ENCODE data around the gene DIP2B.
"Not testable (repeated sequence)": the region's sequence is repeated elsewhere in the genome, so short reads cannot be mapped to it uniquely, and the experiment has no call there.

DIP2B gene, protein sequence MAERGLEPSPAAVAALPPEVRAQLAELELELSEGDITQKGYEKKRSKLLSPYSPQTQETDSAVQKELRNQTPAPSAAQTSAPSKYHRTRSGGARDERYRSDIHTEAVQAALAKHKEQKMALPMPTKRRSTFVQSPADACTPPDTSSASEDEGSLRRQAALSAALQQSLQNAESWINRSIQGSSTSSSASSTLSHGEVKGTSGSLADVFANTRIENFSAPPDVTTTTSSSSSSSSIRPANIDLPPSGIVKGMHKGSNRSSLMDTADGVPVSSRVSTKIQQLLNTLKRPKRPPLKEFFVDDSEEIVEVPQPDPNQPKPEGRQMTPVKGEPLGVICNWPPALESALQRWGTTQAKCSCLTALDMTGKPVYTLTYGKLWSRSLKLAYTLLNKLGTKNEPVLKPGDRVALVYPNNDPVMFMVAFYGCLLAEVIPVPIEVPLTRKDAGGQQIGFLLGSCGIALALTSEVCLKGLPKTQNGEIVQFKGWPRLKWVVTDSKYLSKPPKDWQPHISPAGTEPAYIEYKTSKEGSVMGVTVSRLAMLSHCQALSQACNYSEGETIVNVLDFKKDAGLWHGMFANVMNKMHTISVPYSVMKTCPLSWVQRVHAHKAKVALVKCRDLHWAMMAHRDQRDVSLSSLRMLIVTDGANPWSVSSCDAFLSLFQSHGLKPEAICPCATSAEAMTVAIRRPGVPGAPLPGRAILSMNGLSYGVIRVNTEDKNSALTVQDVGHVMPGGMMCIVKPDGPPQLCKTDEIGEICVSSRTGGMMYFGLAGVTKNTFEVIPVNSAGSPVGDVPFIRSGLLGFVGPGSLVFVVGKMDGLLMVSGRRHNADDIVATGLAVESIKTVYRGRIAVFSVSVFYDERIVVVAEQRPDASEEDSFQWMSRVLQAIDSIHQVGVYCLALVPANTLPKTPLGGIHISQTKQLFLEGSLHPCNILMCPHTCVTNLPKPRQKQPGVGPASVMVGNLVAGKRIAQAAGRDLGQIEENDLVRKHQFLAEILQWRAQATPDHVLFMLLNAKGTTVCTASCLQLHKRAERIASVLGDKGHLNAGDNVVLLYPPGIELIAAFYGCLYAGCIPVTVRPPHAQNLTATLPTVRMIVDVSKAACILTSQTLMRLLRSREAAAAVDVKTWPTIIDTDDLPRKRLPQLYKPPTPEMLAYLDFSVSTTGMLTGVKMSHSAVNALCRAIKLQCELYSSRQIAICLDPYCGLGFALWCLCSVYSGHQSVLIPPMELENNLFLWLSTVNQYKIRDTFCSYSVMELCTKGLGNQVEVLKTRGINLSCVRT (N-terminal part only)

DNA sequence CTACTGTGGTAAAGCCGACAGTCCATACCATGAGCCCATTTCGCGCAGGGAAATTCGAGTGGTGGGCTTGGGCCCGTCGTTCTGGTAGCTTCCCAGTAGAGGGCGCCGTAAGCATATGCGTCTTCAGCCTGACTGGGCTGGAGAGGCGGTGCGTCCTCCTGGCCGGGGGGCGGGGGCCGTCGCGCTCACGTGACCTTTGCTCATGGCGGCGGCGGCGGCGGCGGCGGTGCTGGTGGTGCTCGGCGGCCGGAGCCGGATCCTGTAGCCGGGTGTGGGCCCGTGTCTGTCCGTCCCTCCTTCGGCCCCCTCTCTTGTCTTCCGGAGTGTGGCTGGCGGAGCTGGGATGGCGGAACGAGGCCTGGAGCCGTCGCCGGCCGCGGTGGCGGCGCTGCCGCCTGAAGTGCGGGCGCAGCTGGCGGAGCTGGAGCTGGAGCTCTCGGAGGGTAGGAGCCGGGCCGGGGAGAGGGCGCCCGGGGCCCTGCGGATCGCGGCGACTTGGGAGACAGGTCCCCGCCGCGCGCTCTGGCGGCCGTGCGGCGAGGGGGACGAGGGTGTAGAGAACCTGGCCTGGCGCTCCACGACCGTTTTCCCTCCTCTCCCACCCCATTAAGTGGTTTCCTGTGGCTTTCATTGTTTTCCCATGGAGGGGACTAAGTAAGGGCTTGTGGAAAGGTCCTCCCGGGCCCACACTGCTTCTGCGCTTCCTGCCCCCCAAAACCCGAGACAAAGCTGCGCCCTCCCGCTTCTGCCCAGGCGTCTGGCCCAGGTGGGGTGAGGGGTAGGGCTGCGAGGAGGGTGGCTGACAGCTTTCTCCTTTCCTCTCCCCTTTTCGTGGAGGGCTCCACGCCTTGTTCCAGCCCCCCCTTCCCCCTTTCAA, at the start of gene DIP2B:
TSS of gene DIP2B (plus strand) at position 188 of the 877 bp plus-strand sequence. CDS start at position 344, 156 bp downstream.
- Mint-ChIP-seq H3K27me3 (no peaks in the 10 kb centered on the region), H3K4me3 (peak within 1 kb of the TSS; percentile 91), H3K4me1 (peaks cover 49% of the 10 kb centered on the region), H3K27ac (peak within 1 kb of the TSS; percentile 86), H3K36me3 (ENCODE audit: low read depth) (peaks cover 3% of the 10 kb centered on the region), H3K9me3 (no peaks in the 10 kb centered on the region)
- ATAC-seq (peak; percentile 87), DNase-seq (peak; percentile 98)

DNA sequence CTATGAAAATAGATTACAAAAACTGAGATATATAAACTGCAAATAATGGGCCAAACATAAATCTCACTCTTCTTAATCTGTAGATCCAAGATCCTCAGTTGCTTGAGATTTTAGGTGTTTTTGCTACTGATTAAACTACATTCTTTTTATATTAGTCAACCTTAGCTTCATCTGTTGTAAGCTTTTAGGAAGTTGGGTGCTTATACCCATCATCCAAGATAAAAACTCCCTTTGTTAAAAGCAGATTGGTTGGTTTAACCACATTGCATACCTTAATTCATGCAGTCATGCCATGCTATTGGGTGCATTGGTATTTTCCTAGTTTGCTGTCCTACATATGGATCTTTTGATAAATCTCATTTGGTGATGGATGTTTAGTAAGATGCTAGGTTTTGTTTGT, 46.2 kb upstream of the DIP2B start:
- H3K4me3 Mint-ChIP-seq: no peak overlapping the region
- H3K36me3 Mint-ChIP-seq (ENCODE audit: low read depth): peaks cover 47% of the 10 kb centered on the region
- no peaks in the 10 kb centered on the region for H3K27me3 Mint-ChIP-seq
- no peaks in the 10 kb centered on the region for H3K9me3 Mint-ChIP-seq
- no peak for DNase-seq
- no peaks in the 10 kb centered on the region for H3K4me1 Mint-ChIP-seq
- H3K27ac Mint-ChIP-seq: no peak overlapping the region
- ATAC-seq: no peak

DNA sequence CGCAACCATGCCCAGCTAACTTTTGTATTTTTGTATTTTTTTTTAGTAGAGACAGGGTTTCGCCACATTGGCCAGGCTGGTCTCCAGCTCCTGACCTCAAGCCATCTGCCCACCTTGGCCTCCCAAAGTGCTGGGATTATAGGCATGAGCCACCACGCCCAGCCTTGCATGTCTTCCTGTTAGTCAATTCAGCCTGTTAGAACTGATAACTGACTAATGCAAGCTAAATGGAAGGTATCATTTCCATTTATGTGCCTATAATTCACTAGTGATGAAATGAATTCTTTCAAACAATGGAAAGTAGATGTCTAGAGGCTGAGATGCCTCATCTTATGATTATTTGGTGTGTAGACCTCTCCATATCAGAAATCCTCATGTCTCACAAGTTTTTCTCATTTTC, 37.3 kb upstream of the DIP2B start:
- Mint-ChIP-seq H3K4me1 (no peaks in the 10 kb centered on the region), H3K36me3 (ENCODE audit: low read depth) (peaks cover 51% of the 10 kb centered on the region), H3K9me3 (no peaks in the 10 kb centered on the region), H3K27ac (no peak overlapping the region), H3K27me3 (no peaks in the 10 kb centered on the region), H3K4me3 (no peak overlapping the region)
- ATAC-seq (no peak), DNase-seq (no peak)

DNA sequence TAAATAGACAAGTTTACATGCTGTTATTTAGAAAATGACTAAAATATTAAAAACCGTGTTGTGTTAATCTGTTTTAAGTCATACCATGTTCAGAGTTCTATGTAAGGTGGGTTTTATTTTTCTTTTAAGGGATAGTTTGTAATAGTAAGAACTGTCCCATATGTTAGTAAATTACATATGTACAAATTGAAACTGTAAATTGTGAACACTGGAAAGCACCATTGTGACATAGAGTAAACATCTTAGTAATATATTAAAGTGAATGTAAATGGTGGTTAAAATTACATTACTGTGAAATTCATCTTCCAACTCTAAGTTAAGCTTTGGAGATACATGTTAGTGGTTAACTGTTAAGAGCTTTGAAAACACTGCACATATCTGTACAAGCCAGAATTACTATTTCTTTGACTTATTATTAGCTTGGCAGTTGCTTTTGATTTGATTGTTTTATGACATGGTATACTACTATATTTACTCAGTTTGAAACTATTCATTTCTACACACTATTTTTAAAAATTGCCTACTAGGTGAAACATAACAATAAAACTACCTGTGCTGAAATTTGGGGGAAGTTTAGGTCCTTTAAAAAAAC, 27.4 kb upstream of the DIP2B start:
- no peak for ATAC-seq
- H3K9me3 Mint-ChIP-seq: no peaks in the 10 kb centered on the region
- DNase-seq: no peak
- peaks cover 45% of the 10 kb centered on the region for H3K36me3 Mint-ChIP-seq (ENCODE audit: low read depth)
- no peaks in the 10 kb centered on the region for H3K27me3 Mint-ChIP-seq
- no peak overlapping the region for H3K4me3 Mint-ChIP-seq
- no peaks in the 10 kb centered on the region for H3K4me1 Mint-ChIP-seq
- H3K27ac Mint-ChIP-seq: no peak overlapping the region

DNA sequence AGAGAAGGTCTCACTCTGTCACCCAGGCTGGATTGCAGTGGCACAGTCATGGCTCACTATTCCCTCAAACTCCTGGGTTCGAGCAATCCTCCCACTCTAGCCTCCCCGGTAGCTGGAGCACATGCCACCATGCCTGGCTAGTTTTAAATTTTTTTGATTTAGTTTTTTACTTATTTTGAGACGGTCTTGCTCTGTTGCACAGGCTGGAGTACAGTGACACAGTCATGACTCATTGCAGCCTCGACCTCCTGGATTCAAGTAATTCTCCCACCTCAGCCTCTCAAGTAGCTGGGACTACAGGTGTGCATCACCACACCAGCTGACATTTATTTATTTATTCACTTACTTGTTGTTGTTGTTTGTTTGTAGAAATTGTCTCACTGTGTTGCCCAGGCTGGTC, 22.2 kb upstream of the DIP2B start:
- H3K27ac Mint-ChIP-seq: no peak overlapping the region
- ATAC-seq (no peak), DNase-seq (no peak)
- no peaks in the 10 kb centered on the region for H3K27me3 Mint-ChIP-seq
- H3K4me1 Mint-ChIP-seq: no peaks in the 10 kb centered on the region
- H3K9me3 Mint-ChIP-seq: no peaks in the 10 kb centered on the region
- H3K4me3 Mint-ChIP-seq: no peak overlapping the region
- peaks cover 9% of the 10 kb centered on the region for H3K36me3 Mint-ChIP-seq (ENCODE audit: low read depth)

DNA sequence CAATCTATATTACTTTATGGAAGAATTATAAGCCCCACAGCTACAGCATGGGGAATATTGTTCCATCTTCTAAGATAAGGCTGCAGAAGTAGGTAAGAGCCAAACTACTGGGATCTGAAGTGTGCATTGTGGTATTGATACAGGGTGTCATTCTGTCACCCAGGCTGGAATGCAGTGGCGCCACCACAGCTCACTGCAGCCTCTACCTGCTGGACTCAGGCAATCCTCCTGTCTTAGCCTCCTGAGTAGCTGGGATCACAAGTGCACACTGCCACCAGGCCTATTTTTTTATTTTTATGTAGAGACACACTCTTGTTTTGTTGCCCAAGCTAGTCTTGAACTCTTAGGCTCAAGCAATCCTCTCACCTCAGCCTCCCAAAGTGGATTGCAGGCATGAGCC, 21.3 kb upstream of the DIP2B start:
- peaks cover 6% of the 10 kb centered on the region for H3K36me3 Mint-ChIP-seq (ENCODE audit: low read depth)
- no peaks in the 10 kb centered on the region for H3K27me3 Mint-ChIP-seq
- no peak overlapping the region for H3K4me3 Mint-ChIP-seq
- no peak overlapping the region for H3K27ac Mint-ChIP-seq
- ATAC-seq (no peak), DNase-seq (no peak)
- no peaks in the 10 kb centered on the region for H3K9me3 Mint-ChIP-seq
- H3K4me1 Mint-ChIP-seq: no peaks in the 10 kb centered on the region

DNA sequence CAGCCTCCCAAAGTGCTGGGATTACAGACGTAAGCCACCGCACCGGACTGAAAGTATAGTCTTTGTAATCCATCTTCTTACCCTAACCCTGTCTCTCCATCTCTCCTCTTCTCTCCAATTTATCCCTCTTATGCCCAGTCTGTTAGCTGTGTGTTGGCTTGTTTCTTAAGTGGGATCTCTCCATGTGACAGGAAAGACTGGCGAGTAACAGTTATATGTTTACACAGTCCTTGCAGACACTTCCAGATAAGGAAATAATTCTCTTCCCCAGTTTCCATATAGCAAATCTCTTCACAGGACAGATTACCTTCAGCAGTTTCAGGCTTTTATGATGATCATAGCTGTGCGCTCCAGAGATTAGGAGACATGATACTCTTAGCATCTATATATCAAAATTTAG, 16.0 kb upstream of the DIP2B start:
- DNase-seq (no peak), ATAC-seq (no peak)
- no peaks in the 10 kb centered on the region for H3K27me3 Mint-ChIP-seq
- no peak overlapping the region for H3K27ac Mint-ChIP-seq
- peaks cover 13% of the 10 kb centered on the region for H3K9me3 Mint-ChIP-seq
- H3K4me1 Mint-ChIP-seq: no peaks in the 10 kb centered on the region
- H3K36me3 Mint-ChIP-seq (ENCODE audit: low read depth): peaks cover 2% of the 10 kb centered on the region
- H3K4me3 Mint-ChIP-seq: no peak overlapping the region

DNA sequence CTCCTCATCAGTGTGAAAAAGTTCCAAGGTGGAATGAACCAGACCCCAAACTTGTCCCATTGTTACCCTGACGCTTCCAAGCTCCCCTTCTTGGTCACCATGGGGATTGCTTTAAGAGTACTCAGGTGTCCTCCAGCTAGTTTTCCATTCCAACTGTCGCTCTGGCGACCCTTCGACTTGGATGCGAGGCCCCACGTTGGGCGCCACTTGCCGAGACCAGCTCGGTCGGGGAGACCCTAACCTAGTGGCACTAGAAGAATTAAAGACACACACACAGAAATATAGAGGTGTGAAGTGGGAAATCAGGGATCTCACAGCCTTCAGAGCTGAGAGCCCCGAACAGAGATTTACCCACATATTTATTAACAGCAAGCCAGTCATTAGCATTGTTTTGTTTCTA, 6.7 kb upstream of the DIP2B start:
- H3K9me3 Mint-ChIP-seq: peaks cover 45% of the 10 kb centered on the region
- H3K27ac Mint-ChIP-seq, H3K4me3 Mint-ChIP-seq, DNase-seq, ATAC-seq, H3K27me3 Mint-ChIP-seq, H3K4me1 Mint-ChIP-seq: not testable (repeated sequence)
- peaks cover 16% of the 10 kb centered on the region for H3K36me3 Mint-ChIP-seq (ENCODE audit: low read depth)

DNA sequence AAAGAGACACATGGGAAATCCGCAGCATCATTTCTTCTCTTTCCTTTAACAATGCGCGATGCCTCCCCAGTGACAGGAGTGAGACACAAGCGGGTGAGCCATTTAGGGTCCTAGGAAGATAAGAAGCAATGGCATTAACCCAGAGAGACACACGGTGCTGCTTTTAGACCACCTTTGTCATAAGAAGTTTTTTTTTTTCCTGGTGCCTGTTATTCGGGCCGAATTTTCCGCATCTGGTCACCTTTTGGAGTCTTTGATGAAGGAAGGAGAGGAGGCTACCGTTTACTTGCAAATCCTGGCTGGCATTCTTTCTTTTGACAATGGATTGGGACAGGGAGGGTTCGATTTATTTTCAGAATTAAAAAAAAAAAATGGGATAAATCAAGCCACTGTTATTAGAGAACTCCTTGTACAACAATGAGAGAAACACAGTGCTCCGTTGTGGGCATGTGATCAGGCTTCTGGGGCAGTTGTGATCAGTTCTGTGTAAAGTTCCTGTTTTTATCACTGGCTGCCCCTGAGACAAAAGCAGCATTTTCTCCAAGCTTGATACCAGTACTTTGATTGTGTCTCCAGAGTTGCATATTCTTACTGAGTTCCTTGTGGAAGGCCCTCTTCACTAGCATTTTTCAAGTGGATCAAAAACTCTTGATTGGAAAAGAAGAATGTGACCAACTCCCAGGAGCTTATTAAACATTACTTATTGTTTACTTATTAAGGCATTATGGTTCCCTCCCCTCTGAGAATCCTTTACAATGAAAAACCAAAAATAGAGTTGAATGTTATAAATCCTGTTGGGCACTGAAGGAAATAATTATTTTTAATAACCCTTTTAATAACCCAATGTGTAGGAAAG, 1.1 kb downstream of the DIP2B start:
- H3K9me3 Mint-ChIP-seq: no peaks in the 10 kb centered on the region
- peak overlapping the region; percentile 86 for H3K27ac Mint-ChIP-seq
- H3K36me3 Mint-ChIP-seq (ENCODE audit: low read depth): peaks cover 3% of the 10 kb centered on the region
- peak overlapping the region; percentile 91 for H3K4me3 Mint-ChIP-seq
- peaks cover 55% of the 10 kb centered on the region for H3K4me1 Mint-ChIP-seq
- no peaks in the 10 kb centered on the region for H3K27me3 Mint-ChIP-seq
- no peak for DNase-seq
- peak; percentile 2 for ATAC-seq

DNA sequence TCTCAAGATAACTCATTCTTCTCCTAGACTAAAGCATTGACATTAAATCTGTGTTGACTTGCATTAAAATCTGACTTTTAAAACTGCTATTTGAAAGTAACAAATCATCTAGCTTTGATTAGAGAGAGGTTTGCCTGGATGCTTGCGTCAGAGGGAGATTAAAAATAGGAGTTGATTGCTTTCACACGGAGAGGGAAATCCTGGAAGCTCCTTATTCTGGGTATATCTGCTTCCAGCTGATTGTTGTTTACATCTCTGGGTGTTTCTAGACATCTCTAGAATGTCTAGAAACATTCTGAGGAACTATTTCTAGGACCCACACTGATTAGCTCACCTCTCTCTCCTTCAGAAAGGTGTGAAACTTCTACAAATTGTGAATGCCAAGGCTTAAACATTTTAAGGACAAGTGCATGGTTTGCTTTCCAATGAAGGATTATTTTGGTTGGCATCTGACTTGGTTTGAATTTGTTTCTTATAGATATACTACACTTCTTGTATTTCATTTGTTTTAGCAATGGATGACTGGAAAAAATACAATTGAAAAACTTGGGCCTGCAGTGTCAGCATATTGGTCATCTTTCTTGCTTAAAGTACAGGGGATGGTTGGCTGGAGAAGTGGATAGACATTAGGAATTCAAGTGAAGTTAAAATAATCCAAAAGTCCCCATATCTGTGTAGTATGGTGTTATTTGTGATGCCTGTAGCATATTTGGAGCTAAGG, 2.1 kb downstream of the DIP2B start:
- H3K36me3 Mint-ChIP-seq (ENCODE audit: low read depth): peaks cover 3% of the 10 kb centered on the region
- peak overlapping the region; percentile 39 for H3K27ac Mint-ChIP-seq
- H3K4me1 Mint-ChIP-seq: peaks cover 55% of the 10 kb centered on the region
- DNase-seq: no peak
- peak overlapping the region; percentile 91 for H3K4me3 Mint-ChIP-seq
- no peaks in the 10 kb centered on the region for H3K27me3 Mint-ChIP-seq
- ATAC-seq: no peak
- no peaks in the 10 kb centered on the region for H3K9me3 Mint-ChIP-seq

DNA sequence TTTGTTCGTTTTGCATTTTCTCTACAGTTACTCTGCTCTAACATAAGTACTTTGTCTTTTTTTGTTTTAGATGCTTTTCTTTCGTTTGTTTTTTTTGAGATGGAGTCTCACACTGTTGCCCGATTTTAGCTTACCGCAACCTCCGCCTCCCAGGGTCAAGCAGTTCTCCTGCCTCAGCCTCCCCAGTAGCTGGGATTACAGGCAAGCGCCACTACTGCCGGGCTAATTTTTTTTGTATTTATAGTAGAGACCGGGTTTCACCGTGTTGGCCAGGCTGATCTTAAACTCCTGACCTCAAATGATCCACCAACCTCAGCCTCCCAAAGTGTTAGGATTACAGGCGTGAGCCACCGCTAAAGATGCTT, 2.7 kb downstream of the DIP2B start:
- no peak for ATAC-seq
- H3K9me3 Mint-ChIP-seq: no peaks in the 10 kb centered on the region
- DNase-seq: no peak
- H3K27ac Mint-ChIP-seq: no peak overlapping the region
- peaks cover 55% of the 10 kb centered on the region for H3K4me1 Mint-ChIP-seq
- H3K27me3 Mint-ChIP-seq: no peaks in the 10 kb centered on the region
- H3K4me3 Mint-ChIP-seq: peak overlapping the region; percentile 91
- H3K36me3 Mint-ChIP-seq (ENCODE audit: low read depth): peaks cover 3% of the 10 kb centered on the region

DNA sequence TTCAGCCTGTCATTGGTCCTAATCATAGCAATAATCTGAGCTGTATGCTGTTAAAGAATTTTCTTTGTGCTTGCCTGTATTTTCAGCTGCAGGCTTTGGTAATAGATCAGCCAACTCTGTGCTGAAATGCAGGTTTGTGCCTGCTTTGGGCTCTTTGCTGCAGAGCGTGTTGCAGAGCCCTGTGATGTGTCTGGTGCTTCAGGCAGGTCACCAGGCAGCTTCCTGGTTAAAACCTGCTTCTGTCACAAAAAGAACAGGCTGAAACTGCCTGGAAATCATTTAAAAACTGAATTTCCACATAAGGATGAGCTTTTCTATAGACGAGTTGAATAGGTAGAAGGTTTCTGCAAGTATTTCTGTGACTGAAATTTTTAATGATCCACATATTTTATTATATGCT, 3.1 kb downstream of the DIP2B start:
- peaks cover 3% of the 10 kb centered on the region for H3K36me3 Mint-ChIP-seq (ENCODE audit: low read depth)
- H3K27me3 Mint-ChIP-seq: no peaks in the 10 kb centered on the region
- DNase-seq (no peak), ATAC-seq (no peak)
- no peaks in the 10 kb centered on the region for H3K9me3 Mint-ChIP-seq
- H3K4me1 Mint-ChIP-seq: peaks cover 58% of the 10 kb centered on the region
- peak overlapping the region; percentile 28 for H3K27ac Mint-ChIP-seq
- peak overlapping the region; percentile 91 for H3K4me3 Mint-ChIP-seq

Data from activated naive CD8-positive, alpha-beta T cell treated with anti-CD3 and anti-CD28 coated beads, Interleukin-2, amount 50 U/mL, for 24 hours (primary cell).